TTC549 (cell line): ENCODE data around the gene KATNAL2.

Experiments used
- FAIRE-seq: peaks from 2 replicates; lab custom pipeline; 2012; peaks lifted over from hg19 to GRCh38; lab: Jason Lieb, UNC

KATNAL2 gene, protein sequence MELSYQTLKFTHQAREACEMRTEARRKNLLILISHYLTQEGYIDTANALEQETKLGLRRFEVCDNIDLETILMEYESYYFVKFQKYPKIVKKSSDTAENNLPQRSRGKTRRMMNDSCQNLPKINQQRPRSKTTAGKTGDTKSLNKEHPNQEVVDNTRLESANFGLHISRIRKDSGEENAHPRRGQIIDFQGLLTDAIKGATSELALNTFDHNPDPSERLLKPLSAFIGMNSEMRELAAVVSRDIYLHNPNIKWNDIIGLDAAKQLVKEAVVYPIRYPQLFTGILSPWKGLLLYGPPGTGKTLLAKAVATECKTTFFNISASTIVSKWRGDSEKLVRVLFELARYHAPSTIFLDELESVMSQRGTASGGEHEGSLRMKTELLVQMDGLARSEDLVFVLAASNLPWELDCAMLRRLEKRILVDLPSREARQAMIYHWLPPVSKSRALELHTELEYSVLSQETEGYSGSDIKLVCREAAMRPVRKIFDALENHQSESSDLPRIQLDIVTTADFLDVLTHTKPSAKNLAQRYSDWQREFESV

GRCh38 chr18:46917108-46917802 is at the start of gene KATNAL2, which contains the start of gene PIAS2:
TSS of gene KATNAL2 (plus strand) at chr18:46917602. CDS start at chr18:46946873, 29,271 bp downstream.
TSS of gene PIAS2 (minus strand) at chr18:46917507. CDS start at chr18:46917345, 162 bp downstream.
- no peak for FAIRE-seq

GRCh38 chr18:46868169-46868921 is 49.1 kb upstream of the KATNAL2 start:
- no peak for FAIRE-seq

DNA sequence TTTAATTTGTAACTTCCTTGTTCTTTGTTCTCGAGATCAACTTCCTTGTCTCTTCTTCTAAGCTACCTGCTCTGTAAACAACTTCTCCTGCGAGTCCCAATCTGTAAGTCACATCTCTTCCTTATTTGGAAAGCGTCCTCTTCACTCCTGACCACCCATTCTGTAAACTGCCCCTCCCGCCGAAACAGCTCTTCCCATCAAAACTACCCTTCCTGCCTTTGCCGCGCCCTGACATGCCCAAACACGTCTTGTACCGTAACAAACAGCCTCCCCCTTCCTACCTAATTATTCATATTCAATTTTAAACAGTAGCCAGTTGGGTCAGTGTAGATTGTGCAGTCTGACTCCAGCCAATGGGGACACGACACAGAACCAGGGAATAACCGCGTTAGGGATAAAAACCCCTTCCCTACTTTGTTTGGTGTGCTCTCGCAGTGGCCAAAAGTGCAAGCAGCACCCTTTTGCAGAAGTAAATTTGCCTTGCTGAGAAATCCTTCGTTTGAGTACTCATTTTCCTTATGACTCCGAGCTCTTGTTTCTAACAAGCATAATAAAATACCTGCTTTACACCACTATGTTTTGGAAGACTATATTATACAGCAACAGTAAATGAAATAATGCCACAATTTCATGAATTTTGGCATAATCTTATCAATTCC is 39.9 kb upstream of the KATNAL2 start:
- FAIRE-seq = no peak

- no peak for FAIRE-seq
Measured at GRCh38 chr18:46883180-46883579, 34.2 kb upstream of the KATNAL2 start.

DNA sequence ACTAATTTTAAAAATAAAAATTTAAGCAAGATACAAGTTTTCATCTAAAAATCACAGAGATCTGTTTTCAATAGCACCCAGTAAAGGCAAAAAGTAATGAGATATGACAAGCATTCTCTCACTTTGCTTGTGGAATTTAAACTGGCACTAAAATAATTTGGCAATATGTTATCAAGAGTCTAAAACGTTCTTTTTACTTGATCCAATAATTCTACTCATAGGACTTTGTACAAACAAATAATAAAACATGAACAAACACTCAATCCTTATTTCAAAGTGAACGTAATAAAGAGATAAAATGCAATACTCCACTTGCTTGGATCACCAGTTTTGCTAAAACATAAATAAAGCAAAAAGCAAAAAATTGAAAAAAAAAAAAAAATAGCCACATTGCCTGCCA is 30.5 kb upstream of the KATNAL2 start:
- no peak for FAIRE-seq

GRCh38 chr18:46888965-46889364 is 28.4 kb upstream of the KATNAL2 start:
- no peak for FAIRE-seq

GRCh38 chr18:46891742-46892214 is 25.6 kb upstream of the KATNAL2 start:
- no peak for FAIRE-seq

DNA sequence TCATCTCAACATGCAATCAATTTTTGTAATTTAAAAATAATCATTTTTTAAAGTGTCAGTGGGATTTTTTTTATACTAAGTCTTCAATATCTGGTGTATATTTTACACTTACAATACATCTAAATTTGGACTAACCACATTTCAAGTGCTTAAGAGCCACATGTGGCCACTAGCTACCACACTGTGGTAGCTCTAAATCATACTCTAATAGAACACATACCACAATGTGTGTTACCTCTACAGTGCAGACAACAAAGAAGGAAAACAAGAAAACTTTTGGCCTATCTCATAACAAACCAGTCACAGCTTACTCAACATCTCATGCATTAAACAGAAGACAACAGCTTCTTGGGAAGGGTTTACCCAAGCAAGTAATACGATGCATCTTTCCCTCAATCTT is 24.6 kb upstream of the KATNAL2 start:
- FAIRE-seq = no peak

GRCh38 chr18:46893360-46893759 is 24.0 kb upstream of the KATNAL2 start:
- FAIRE-seq = no peak

DNA sequence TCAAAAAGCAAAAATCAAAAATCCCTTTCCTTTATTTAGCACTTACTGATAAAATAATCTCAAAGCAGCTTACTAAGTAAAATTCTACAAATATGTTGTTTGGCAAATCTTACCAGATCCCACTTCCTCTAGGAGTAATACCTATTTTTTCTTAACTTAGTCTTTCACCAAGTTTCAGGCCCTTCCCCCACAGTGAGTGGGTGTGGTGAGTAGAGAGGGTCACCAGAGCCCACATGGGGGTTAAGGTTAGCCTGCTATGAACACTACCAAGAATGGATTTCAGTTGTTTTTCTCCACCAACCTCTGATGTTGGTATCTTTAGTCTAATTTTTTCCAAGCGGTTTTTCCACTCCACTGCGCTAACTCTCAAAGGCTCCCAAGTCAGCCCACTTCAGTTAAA is 23.3 kb upstream of the KATNAL2 start:
- FAIRE-seq = no peak

DNA sequence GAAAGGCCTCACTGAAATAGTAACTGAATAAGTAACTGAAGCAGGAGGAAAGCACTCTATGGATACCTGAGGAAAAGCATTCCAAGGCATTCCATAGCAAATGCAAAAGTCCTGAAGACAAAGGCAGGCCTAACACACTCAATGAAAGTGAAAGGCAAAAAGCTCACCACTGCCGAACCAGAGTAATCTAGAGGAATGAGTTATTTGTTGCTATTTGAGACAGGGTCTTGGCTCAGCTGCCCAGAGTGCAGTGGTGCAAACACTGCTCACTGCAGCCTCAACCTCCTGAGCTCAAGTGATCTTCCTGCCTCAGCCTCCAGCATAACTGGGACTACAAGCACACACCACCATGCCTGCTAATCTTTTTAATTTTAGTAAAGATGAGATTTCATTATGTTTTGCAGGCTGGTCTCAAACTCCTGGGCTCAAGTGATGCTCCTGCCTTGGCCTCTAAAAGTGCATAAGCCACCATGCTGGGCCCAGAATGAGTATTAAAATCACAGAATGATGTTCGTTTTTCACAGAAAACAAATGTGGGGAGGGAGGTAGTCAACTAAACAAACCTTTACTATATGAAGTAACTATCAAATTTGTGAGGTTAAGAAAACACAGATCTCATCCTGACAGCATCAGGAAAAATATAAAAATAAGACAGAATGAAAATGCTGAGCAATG is 18.0 kb upstream of the KATNAL2 start:
- FAIRE-seq = no peak

DNA sequence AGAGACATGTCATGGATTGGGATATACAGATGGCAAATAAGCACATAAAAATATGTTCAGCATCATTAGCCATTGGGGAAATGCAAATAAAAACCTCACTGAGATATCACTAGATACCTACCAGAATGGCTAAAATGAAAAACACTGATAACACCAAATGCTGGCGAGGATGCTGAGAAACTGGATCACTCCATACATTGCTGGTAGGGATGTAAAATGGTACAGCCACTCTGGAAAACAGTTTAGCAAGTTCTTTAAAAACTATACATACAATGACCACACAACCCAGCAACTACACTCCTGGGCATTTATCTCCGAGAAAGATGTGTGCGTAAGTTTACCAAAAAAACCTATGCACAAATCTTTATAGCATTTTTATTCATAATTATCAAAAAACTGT is 14.0 kb upstream of the KATNAL2 start:
- FAIRE-seq = no peak

GRCh38 chr18:46909497-46909896 is 7.9 kb upstream of the KATNAL2 start:
- FAIRE-seq = no peak

DNA sequence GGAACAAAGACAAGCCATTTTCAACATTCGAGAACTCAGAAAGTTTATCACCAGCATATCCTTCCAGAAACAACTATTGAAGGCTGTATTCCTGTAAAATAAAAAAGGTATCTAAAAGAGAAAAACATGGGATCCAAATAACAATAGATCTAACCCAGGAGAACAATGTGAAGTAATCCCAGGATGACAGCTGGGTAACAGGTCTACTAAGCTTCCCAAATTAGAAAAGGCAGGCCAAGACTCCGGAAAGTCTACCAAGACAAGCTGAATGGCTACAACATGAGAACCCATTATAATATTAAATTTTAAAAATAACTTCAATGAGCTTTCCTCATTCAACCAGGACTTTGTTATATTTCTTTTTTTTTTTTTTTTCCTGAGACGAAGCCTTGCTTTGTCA is 6.5 kb upstream of the KATNAL2 start:
- no peak for FAIRE-seq

DNA sequence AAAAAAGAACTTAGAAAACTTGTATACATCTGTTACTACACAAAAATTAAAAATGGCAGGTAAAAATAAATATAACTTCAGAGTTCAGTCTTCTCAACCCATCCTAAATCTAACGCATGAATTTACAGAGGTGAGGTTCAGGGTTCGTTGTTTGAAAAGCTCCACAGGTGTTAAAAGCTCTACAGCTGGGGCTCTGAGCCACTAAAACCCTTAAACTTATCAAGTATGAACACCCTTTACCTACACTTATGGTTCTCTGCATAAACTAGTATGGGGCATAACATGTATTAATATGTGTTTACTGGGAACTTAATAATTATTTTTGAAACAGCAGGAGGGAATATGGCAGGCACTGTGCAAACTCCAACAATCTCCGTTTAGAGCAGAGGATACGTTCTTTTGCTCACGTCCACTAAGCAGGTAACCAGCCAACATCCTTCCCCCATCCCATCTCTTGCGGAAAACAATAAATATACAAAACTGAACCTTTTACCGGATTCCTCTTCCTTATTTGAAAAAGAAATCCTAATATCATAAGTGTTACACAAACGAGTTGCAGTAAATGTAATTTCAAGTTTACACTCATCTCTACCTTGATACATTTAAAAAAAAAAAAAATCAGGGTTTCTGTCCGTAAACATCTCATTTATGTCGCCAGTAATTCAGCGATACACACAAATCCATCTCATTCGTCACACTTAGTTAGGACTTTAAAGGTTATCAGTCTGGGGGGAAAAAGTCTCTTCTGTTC is 1.4 kb upstream of the KATNAL2 start:
- no peak for FAIRE-seq

DNA sequence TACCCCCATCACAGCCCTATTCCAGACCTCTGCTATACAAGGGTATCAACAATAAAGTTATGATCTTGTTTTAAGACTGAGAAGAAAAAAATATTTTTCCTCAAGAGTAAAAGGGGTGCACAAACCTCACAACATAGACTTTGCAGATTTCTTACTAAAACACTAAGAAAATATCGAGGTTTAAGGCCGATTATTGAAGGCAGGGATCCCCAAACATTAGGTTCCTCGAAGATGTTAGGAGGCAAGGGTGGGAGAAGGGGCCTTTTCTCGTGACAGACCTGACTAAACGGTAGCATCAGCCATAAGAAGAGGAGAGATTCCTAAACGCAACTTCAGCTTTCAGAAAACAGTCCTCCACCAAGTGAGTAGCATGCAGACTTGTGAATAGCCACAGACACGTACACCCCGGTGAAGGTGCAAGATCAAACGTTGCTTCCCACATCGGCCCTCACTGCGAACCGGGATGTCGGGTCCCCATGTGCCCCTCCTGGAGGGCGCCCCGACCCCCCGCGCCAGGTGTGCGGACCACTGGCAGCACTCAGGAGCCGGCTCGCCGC is 773 bp upstream of the KATNAL2 start:
- no peak for FAIRE-seq

DNA sequence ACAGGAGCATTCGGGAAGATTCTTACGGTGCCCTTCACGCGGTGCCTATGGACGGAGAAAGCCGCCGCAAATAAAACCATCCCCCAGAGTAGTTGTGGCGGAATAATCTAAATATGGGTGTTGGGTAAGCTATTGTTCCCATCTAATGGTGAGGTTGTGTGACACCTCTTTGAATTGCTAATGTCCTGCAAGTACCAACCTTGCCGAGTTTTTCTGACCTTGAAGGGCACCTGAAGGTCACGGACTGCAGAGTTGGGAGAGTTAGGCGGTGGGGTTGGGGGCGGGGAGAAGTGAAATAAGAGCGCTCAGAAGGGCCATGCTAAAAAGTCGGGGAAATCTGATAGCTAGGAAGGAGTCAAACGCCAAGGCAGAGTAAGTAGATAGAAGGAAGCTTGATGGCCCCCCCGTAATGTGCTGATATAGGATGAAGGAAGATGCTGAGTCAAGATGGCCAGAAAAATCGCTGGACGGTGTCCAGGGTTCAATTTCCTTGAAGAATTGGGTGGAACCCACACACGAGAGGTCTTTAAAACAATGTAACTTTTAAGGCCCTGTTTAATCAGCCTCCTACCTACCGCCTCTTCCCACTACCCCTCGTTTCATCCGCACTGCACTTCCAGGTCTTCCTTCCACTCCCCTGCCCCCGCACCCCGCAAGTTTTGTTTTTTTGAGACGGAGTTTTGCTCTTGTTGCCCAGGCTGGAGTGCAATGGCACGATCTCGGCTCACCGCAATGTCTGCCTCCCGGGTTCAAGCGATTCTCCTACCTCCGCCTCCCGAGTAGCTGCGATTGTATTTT is 600 bp downstream of the KATNAL2 start:
- FAIRE-seq = no peak

DNA sequence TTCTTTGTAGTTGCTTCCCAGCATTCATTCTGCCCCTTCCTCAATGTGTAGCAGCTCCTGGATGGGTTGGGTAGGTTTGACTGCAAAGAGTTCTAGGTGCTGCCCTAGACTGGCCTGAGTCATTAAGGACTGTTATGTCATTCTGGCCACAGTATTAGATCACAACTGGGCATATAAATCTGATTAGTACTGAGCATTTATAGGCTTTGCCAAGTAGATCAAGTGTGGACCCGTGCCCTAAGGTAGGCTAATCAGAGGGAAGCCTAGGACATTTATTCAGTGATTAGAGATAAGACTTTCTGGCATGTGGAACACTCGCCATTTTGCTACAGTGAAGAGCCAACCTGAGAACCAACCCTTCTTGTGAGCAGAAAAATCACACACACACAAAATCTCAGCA is 2.7 kb downstream of the KATNAL2 start:
- no peak for FAIRE-seq

- no peak for FAIRE-seq
Measured at GRCh38 chr18:46920653-46921052, 3.3 kb downstream of the KATNAL2 start.
